Measurements from ENCODE around the gene VSTM2L. TPM values are rescaled to one million over a fixed set of nuclear protein-coding genes. Genes with fewer than 3 reads are reported as not detected.

VSTM2L gene
- total RNA-seq, 3 donors from 2014 or later (not counting 1 experiment from before 2014, with no cell fraction given) = 0.18 TPM; not detected in 2

- H3K27ac Mint-ChIP-seq = peak overlapping the region; percentile 92 to 98
- no peaks in the 10 kb centered on the region for H3K27me3 Mint-ChIP-seq (ENCODE audit: low read depth in 2 of 2)
- Histone ChIP-seq H3K27me3 (ENCODE audit: control insufficient read depth, insufficient read depth, low read length) (no peaks in the 10 kb centered on the region), H3K36me3 (ENCODE audit: control insufficient read depth, insufficient read depth, low read length) (peaks cover 25% of the 10 kb centered on the region), H3K4me3 (ENCODE audit: low read length) (no peak overlapping the region), H3K4me1 (ENCODE audit: control insufficient read depth, insufficient read depth, low read length) (peaks cover 32% of the 10 kb centered on the region), H3K27ac (ENCODE audit: low read length) (peak overlapping the region; percentile 90), H3K9me3 (ENCODE audit: control insufficient read depth, insufficient read depth, low read length) (no peaks in the 10 kb centered on the region)
- no peak for TF ChIP-seq CTCF (IDR thresholded peaks at IDR 0.05)
- H3K4me3 Mint-ChIP-seq = peak overlapping the region; percentile 77
- intact Hi-C loops (cut with micrococcal nuclease) = loop anchor here (1.0 to 5.0 kb wide), 5 partner anchors 43 to 464 kb away; partner anchors contain the start of genes BLCAP, RPRD1B and TTI1
- H3K4me1 Mint-ChIP-seq = peaks cover 26 to 31% of the 10 kb centered on the region in 2 donors
- peak; percentile 61 to 77 for DNase-seq
- H3K36me3 Mint-ChIP-seq = no peaks in the 10 kb centered on the region
- ATAC-seq = peak; percentile 85 to 96 (median 91)
- H3K9me3 Mint-ChIP-seq = no peaks in the 10 kb centered on the region
- under 1% methylated on average over 10 of the region's 10 CpGs for WGBS (ENCODE audit: insufficient coverage)
Observed at GRCh38 chr20:37990571-37991151, 87.7 kb downstream of the VSTM2L start.

GRCh38 chr20:37991157-37991866 lies 88.4 kb downstream of the VSTM2L start:
- H3K4me1 Mint-ChIP-seq = peaks cover 26 to 31% of the 10 kb centered on the region in 2 donors
- intact Hi-C loops (cut with micrococcal nuclease) = loop anchor here (2.0 to 5.0 kb wide), 4 partner anchors 74 to 465 kb away; partner anchors contain the start of gene BLCAP
- Histone ChIP-seq H3K9me3 (ENCODE audit: control insufficient read depth, insufficient read depth, low read length) (no peaks in the 10 kb centered on the region), H3K4me1 (ENCODE audit: control insufficient read depth, insufficient read depth, low read length) (peaks cover 32% of the 10 kb centered on the region), H3K36me3 (ENCODE audit: control insufficient read depth, insufficient read depth, low read length) (peaks cover 26% of the 10 kb centered on the region), H3K27ac (ENCODE audit: low read length) (peak overlapping the region; percentile 90), H3K27me3 (ENCODE audit: control insufficient read depth, insufficient read depth, low read length) (no peaks in the 10 kb centered on the region), H3K4me3 (ENCODE audit: low read length) (no peak overlapping the region)
- ATAC-seq (no peak), DNase-seq (no peak)
- H3K27ac Mint-ChIP-seq = peak overlapping the region; percentile 92 to 98
- no peaks in the 10 kb centered on the region for H3K9me3 Mint-ChIP-seq
- 92% methylated on average over 4 of the region's 4 CpGs for WGBS (ENCODE audit: insufficient coverage)
- TF ChIP-seq CTCF (IDR thresholded peaks at IDR 0.05) = no peak
- H3K27me3 Mint-ChIP-seq (ENCODE audit: low read depth in 2 of 2) = no peaks in the 10 kb centered on the region
- H3K36me3 Mint-ChIP-seq = no peaks in the 10 kb centered on the region
- H3K4me3 Mint-ChIP-seq = peak overlapping the region; percentile 77

GRCh38 chr20:37991908-37992307 lies 89.0 kb downstream of the VSTM2L start:
- Mint-ChIP-seq H3K4me3 (no peak overlapping the region), H3K27ac (peak overlapping the region; percentile 92 to 98), H3K9me3 (no peaks in the 10 kb centered on the region), H3K36me3 (peaks cover 4% of the 10 kb centered on the region), H3K4me1 (peaks cover 26 to 31% of the 10 kb centered on the region in 2 donors), H3K27me3 (ENCODE audit: low read depth in 2 of 2) (no peaks in the 10 kb centered on the region)
- H3K27ac ChIP-seq (ENCODE audit: low read length) = no peak overlapping the region
- TF ChIP-seq CTCF (IDR thresholded peaks at IDR 0.05) = no peak
- 97% methylated on average over 4 of the region's 4 CpGs for WGBS (ENCODE audit: insufficient coverage)
- DNase-seq = no peak
- no peak overlapping the region for H3K4me3 ChIP-seq (ENCODE audit: low read length)
- H3K27me3 ChIP-seq (ENCODE audit: control insufficient read depth, insufficient read depth, low read length) = no peaks in the 10 kb centered on the region
- intact Hi-C loops (cut with micrococcal nuclease) = loop anchor here (1.0 to 5.0 kb wide), 5 partner anchors 75 to 465 kb away; partner anchors contain the start of gene BLCAP
- no peak for ATAC-seq
- peaks cover 32% of the 10 kb centered on the region for H3K4me1 ChIP-seq (ENCODE audit: control insufficient read depth, insufficient read depth, low read length)
- H3K9me3 ChIP-seq (ENCODE audit: control insufficient read depth, insufficient read depth, low read length) = no peaks in the 10 kb centered on the region
- H3K36me3 ChIP-seq (ENCODE audit: control insufficient read depth, insufficient read depth, low read length) = peaks cover 30% of the 10 kb centered on the region
